ENCODE results near the gene PRAMEF26.
"Not testable (repeated sequence)": the region's sequence is repeated elsewhere in the genome, so short reads cannot be mapped to it uniquely, and the experiment has no call there.

The PRAMEF26 gene

GRCh38 chr1:13155909-13156308, at the start of gene PRAMEF26:
Gene PRAMEF26, minus strand, starts transcription at chr1:13156009. Its CDS starts 2,914 bp downstream, at chr1:13153095.
- not testable (repeated sequence) for DNase-seq

GRCh38 chr1:13201309-13201708, 45.5 kb upstream of the PRAMEF26 start, which contains the start of gene PRAMEF13:
Gene PRAMEF13, minus strand, starts transcription at chr1:13201409. Its CDS starts 1,820 bp downstream, at chr1:13199589.
- DNase-seq, result not testable (repeated sequence)

- not testable (repeated sequence) for DNase-seq
Measured at GRCh38 chr1:13171548-13171947, 15.7 kb upstream of the PRAMEF26 start, which contains the start of gene PRAMEF9. Gene PRAMEF9, plus strand, starts transcription at chr1:13171848. Its CDS starts 3,433 bp downstream, at chr1:13175281.

DNA sequence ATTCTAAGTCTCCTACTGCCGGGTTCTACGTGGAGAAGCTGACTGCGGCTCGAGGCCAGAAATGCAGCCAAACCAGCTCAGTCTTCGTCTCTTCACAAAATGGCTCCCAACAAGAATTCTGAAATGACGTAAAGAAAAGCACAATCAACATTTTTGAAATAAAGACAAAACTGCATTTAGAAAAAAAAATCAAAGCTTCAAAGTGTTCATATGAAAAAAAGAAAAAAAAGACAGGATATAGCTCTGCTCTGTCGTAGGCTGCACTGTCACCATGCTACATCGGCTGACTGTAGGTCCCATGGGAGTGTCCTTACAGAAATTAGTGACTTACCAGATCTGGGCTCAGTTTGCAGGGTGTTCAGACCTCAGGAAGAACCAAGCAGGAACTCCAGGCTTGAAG, 9.7 kb upstream of the PRAMEF26 start, which contains the start of gene HNRNPCL4:
TSS of gene HNRNPCL4 (minus strand) at position 101 of the 400 bp plus-strand sequence. CDS start 164 bp downstream, outside the sequence.
- not testable (repeated sequence) for DNase-seq

GRCh38 chr1:13116754-13117153, 39.1 kb downstream of the PRAMEF26 start, which contains the start of gene HNRNPCL2:
Gene HNRNPCL2, minus strand, starts transcription at chr1:13116854. Its CDS starts 454 bp downstream, at chr1:13116400.
- not testable (repeated sequence) for DNase-seq
